Measurements from ENCODE around the gene CCL27. TPM values are rescaled to one million over a fixed set of nuclear protein-coding genes. Genes with fewer than 3 reads are reported as not detected.

CCL27 gene
- total RNA-seq, 1 donor from 2014 or later: not detected

GRCh38 chr9:34630402-34631154 lies 31.9 kb downstream of the CCL27 start:
- Mint-ChIP-seq H3K36me3 (ENCODE audit: low read depth) (peaks cover 2% of the 10 kb centered on the region), H3K27ac (ENCODE audit: unreplicated experiment) (no peak overlapping the region), H3K9me3 (ENCODE audit: low read depth) (no peaks in the 10 kb centered on the region), H3K4me1 (ENCODE audit: low read depth) (peaks cover 23% of the 10 kb centered on the region), H3K4me3 (ENCODE audit: unreplicated experiment) (no peak overlapping the region), H3K27me3 (ENCODE audit: low read depth) (peaks cover 52% of the 10 kb centered on the region)
- no peak for DNase-seq (ENCODE audit: low spot score)
- TF ChIP-seq, protein P1, sequence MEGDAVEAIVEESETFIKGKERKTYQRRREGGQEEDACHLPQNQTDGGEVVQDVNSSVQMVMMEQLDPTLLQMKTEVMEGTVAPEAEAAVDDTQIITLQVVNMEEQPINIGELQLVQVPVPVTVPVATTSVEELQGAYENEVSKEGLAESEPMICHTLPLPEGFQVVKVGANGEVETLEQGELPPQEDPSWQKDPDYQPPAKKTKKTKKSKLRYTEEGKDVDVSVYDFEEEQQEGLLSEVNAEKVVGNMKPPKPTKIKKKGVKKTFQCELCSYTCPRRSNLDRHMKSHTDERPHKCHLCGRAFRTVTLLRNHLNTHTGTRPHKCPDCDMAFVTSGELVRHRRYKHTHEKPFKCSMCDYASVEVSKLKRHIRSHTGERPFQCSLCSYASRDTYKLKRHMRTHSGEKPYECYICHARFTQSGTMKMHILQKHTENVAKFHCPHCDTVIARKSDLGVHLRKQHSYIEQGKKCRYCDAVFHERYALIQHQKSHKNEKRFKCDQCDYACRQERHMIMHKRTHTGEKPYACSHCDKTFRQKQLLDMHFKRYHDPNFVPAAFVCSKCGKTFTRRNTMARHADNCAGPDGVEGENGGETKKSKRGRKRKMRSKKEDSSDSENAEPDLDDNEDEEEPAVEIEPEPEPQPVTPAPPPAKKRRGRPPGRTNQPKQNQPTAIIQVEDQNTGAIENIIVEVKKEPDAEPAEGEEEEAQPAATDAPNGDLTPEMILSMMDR (IDR thresholded peaks at IDR 0.05): no peak

DNA sequence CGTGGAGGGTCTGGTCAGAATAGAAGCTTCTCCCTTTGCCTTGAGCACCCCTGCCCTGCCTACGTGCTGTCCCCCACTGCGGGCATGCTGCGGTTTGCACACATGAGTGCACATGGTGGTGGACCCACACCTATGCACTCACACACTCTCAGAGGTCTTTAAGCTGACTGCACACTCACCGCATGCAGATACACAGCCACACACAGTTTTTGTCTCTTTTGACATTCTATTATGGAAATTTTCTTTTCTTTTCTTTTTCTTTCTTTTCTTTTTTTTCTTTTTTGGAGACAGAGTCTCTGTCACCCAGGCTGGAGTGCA lies 33.0 kb downstream of the CCL27 start:
- Mint-ChIP-seq H3K27me3 (ENCODE audit: low read depth) (peaks cover 55% of the 10 kb centered on the region), H3K4me3 (ENCODE audit: unreplicated experiment) (peak overlapping the region; percentile 63), H3K36me3 (ENCODE audit: low read depth) (no peaks in the 10 kb centered on the region), H3K9me3 (ENCODE audit: low read depth) (no peaks in the 10 kb centered on the region), H3K27ac (ENCODE audit: unreplicated experiment) (no peak overlapping the region), H3K4me1 (ENCODE audit: low read depth) (peaks cover 15% of the 10 kb centered on the region)
- DNase-seq (ENCODE audit: low spot score): no peak
- TF ChIP-seq, protein P1 (IDR thresholded peaks at IDR 0.05): no peak

DNA sequence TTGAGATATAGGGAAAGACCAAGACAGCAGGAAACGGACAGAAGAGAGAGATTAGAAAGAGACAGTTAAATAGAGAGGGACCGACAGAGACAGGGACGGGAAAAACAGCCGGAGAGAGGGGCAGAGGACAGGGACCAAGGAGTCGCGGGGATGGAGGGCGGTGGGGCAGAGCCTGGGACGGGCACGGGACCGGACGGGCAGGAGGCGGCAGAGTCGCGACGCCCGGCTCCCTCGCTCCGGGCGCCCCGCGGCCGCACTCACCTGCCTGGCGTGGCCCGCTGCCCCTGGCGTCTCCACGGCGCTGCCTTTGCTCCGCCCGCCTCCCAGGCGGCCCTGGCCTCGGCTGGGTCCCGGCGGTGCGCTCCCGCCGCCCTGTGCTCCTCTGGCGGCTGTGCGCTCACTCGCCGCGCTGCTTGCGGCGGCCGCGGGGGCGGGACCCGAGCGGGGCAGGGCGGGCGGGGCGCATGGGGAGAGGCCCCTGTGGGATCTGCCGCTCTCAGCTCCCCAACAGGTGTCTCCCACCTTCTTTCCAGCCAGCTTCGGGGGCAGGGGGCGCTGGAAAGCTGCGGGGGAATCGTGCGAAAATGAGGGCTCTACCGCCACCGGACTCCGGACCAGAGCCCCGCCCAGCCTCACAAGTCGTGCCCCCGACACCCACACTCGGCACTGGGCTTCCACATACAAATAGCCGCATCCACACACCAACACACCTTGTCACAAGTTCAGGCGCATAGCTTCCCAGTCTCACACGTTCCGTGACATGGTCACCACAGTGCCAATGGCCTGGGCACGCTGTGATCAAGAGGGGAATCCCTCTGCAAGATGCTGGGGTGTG lies 33.6 kb downstream of the CCL27 start, which contains the start of gene ARID3C:
Gene ARID3C (minus strand): TSS at position 411 of the 835 bp plus-strand sequence. CDS start 1,052 bp downstream, outside the sequence.
- H3K4me3 Mint-ChIP-seq (ENCODE audit: unreplicated experiment): peak within 1 kb of the TSS; percentile 64
- no peaks in the 10 kb centered on the region for H3K36me3 Mint-ChIP-seq (ENCODE audit: low read depth)
- TF ChIP-seq, protein P1 (IDR thresholded peaks at IDR 0.05): no peak
- H3K27ac Mint-ChIP-seq (ENCODE audit: unreplicated experiment): peak within 1 kb of the TSS; percentile 19
- no peaks in the 10 kb centered on the region for H3K9me3 Mint-ChIP-seq (ENCODE audit: low read depth)
- no peak for DNase-seq (ENCODE audit: low spot score)
- peaks cover 12% of the 10 kb centered on the region for H3K4me1 Mint-ChIP-seq (ENCODE audit: low read depth)
- H3K27me3 Mint-ChIP-seq (ENCODE audit: low read depth): peaks cover 55% of the 10 kb centered on the region

DNA sequence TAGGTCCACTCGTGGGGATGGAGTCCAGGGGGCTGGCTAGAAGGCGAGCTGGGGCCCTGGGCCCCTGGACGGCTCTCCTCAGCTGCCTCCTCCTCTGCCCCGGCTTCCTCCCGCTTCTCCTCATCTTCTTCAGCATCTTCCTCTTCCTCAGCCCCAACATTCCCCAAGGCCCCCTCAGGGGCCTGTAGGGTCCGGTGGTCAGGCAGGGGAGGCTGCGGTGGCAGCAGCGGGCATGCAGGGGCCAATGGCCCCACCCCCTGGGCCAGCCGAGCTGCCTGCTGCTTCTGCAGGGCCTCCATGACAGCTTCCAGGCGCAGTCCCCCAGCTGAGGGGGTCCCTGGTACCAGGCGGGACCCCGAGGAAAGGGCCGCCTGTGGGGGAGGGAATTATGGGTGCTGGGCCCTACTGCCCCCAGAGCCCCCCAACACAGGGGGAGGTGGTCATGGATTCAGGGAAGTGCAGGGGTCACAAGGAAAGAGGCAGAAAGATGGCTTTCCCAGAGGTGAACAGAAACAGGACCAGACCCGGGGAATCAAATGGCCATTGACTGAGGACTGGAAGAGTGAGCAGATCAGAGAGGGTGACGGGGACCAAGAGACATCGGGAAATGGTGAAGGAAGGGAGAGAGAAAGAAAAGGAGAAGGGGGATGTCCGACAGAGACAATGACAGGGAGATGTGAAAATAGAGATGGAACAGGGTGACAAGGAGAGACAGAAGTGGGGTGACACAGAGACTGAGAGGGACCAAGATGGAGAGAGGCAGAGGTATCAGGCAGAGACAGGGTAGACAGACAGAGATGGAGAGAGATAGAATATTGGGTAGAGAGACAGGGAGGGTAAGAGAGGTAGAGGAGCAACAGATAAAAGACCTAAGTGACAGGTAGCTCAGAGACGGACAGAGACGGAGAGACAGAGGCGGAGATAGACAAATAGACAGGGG lies 34.5 kb downstream of the CCL27 start:
- no peak for DNase-seq (ENCODE audit: low spot score)
- peak overlapping the region; percentile 64 for H3K4me3 Mint-ChIP-seq (ENCODE audit: unreplicated experiment)
- TF ChIP-seq, protein P1 (IDR thresholded peaks at IDR 0.05): no peak
- peaks cover 55% of the 10 kb centered on the region for H3K27me3 Mint-ChIP-seq (ENCODE audit: low read depth)
- H3K36me3 Mint-ChIP-seq (ENCODE audit: low read depth): no peaks in the 10 kb centered on the region
- H3K9me3 Mint-ChIP-seq (ENCODE audit: low read depth): no peaks in the 10 kb centered on the region
- H3K4me1 Mint-ChIP-seq (ENCODE audit: low read depth): peaks cover 11% of the 10 kb centered on the region
- peak overlapping the region; percentile 19 for H3K27ac Mint-ChIP-seq (ENCODE audit: unreplicated experiment)

DNA sequence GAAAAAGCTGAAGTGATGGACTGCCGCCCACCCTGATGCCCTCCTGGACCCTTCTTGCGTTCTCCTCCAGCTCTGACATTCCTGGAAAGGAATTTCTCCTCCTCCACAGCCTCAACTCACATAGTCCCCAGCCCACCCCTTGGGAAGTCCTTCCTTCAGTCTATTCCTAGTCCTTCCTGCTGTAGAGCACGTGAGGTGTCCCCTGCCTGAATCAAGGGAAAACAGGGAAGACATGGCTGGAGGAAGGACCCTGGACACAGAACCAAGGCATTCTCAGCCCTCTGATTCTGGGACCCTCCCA lies 37.3 kb downstream of the CCL27 start:
- no peaks in the 10 kb centered on the region for H3K36me3 Mint-ChIP-seq (ENCODE audit: low read depth)
- H3K9me3 Mint-ChIP-seq (ENCODE audit: low read depth): no peaks in the 10 kb centered on the region
- peaks cover 19% of the 10 kb centered on the region for H3K4me1 Mint-ChIP-seq (ENCODE audit: low read depth)
- TF ChIP-seq, protein P1 (IDR thresholded peaks at IDR 0.05): no peak
- DNase-seq (ENCODE audit: low spot score): no peak
- H3K27me3 Mint-ChIP-seq (ENCODE audit: low read depth): peaks cover 41% of the 10 kb centered on the region
- no peak overlapping the region for H3K4me3 Mint-ChIP-seq (ENCODE audit: unreplicated experiment)
- no peak overlapping the region for H3K27ac Mint-ChIP-seq (ENCODE audit: unreplicated experiment)
